AG04450 (cell line): ENCODE measurements around the gene GLT6D1. TPM values are rescaled to one million over a fixed set of nuclear protein-coding genes. Genes with fewer than 3 reads are reported as not detected.
"Not testable (repeated sequence)": the region's sequence is repeated elsewhere in the genome, so short reads cannot be mapped to it uniquely, and the experiment has no call there.

Experiments used
- CTCF ChIA-PET: fragments of 300-600, 350-600 bp; formaldehyde crosslinking; extraction: SDS; loops from one replicate; lab custom pipeline; 2022; ENCODE audit warnings: antibody characterized with exemption, inconsistent platforms; lab: Charles Lee
- POLR2A ChIA-PET: fragments of 350-600 bp; formaldehyde crosslinking; extraction: SDS; loops from one replicate; lab custom pipeline; 2021; ENCODE audit warnings: antibody characterized with exemption, inconsistent platforms; lab: Yijun Ruan, JAX
- DNase-seq: peaks from one replicate; pipeline ENCODE4 v3.0.0-alpha.2; 2011; ENCODE audit warnings: low read depth, low spot score
- H3K27ac ChIP-seq: one replicate; pipeline ENCODE4 v1.5.1; 2012; ENCODE audit warnings: low read depth, low read length, control low read depth
- H3K27me3 ChIP-seq: one replicate; pipeline ENCODE4 v1.6.0; 2012; ENCODE audit warnings: low read length; ENCODE audit not compliant: control insufficient read depth, insufficient read depth
- H3K4me3 ChIP-seq: 2 replicates; pipeline ENCODE4 v1.5.1; 2011; ENCODE audit warnings: mild to moderate bottlenecking, low read depth, low read length, control low read depth
- H3K9me3 ChIP-seq: 2 replicates; pipeline ENCODE4 v1.5.1; 2012; ENCODE audit warnings: low read length; ENCODE audit not compliant: control insufficient read depth, insufficient read depth
- polyA plus RNA-seq: library from polyadenylated mRNA; depleted of rRNA; stranded (reverse); fragments of >200 nt; gene quantifications from 2 replicates; pipeline ENCODE4 v1.2.3, GENCODE V29; 2011
- TF ChIP-seq, protein P1 (sequence below): IDR thresholded peaks from 2 replicates; pipeline ENCODE4 v1.5.1; 2011; ENCODE audit warnings: low read depth, low read length, control low read depth, inconsistent platforms

Gene GLT6D1
- polyA plus RNA-seq, 1 experiment: not detected

GRCh38 chr9:135674977-135675376, 35.6 kb upstream of the GLT6D1 start:
- CTCF ChIA-PET: no interaction called here
- POLR2A ChIA-PET: no interaction called here
- H3K4me3 ChIP-seq: no peak overlapping the region
- TF ChIP-seq, protein P1, sequence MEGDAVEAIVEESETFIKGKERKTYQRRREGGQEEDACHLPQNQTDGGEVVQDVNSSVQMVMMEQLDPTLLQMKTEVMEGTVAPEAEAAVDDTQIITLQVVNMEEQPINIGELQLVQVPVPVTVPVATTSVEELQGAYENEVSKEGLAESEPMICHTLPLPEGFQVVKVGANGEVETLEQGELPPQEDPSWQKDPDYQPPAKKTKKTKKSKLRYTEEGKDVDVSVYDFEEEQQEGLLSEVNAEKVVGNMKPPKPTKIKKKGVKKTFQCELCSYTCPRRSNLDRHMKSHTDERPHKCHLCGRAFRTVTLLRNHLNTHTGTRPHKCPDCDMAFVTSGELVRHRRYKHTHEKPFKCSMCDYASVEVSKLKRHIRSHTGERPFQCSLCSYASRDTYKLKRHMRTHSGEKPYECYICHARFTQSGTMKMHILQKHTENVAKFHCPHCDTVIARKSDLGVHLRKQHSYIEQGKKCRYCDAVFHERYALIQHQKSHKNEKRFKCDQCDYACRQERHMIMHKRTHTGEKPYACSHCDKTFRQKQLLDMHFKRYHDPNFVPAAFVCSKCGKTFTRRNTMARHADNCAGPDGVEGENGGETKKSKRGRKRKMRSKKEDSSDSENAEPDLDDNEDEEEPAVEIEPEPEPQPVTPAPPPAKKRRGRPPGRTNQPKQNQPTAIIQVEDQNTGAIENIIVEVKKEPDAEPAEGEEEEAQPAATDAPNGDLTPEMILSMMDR: no peak
- H3K27ac ChIP-seq: no peak overlapping the region
- H3K9me3 ChIP-seq: peaks cover 9% of the 10 kb centered on the region; the same call in 1 of the 2 replicates
- no peaks in the 10 kb centered on the region for H3K27me3 ChIP-seq
- no peak for DNase-seq

DNA sequence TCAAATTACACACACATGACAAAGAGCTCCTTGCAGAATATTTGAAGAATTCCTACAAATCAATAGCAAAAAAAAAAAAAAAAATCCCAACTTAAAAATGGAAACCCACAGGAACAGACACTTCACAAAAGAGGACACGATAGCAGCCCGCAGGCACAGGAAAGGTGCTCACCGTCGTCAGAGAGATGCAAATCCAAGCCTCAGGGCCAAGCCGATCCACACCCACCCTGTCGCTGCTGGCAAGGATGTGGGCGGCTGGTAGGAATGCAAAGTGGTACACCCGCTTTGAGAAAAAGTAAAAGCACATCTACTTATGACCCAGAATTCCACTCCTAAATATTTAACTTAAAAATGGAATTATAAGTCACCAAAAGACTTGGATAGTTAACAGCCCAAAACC, 34.6 kb upstream of the GLT6D1 start:
- DNase-seq: no peak
- Histone ChIP-seq H3K27me3 (no peaks in the 10 kb centered on the region), H3K4me3 (no peak overlapping the region), H3K27ac (no peak overlapping the region), H3K9me3 (peaks cover 14% of the 10 kb centered on the region; the same call in 1 of the 2 replicates)
- TF ChIP-seq, protein P1: no peak
- POLR2A ChIA-PET: no interaction called here
- CTCF ChIA-PET: no interaction called here

DNA sequence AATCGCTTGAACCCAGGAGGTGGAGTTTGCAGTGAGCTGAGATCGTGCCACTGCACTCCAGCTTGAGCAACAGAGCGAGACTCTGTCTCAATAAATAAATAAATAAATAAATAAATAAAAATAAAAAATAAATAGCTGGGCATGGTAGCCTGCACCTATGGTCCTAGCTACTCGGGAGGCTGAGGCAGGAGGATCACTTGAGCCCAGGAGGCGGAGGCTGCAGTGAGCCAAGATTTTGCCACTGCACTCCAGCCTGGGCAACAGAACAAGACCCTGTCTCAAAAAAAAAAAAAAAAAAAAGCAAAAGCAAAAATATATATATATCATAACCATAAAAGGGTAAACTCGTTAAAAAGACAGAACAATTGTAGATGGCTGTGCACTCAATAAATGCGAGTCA, 33.4 kb upstream of the GLT6D1 start:
- POLR2A ChIA-PET, H3K4me3 ChIP-seq, CTCF ChIA-PET, H3K27ac ChIP-seq, H3K27me3 ChIP-seq, DNase-seq: not testable (repeated sequence)
- H3K9me3 ChIP-seq: peaks cover 14% of the 10 kb centered on the region; the same call in 1 of the 2 replicates

DNA sequence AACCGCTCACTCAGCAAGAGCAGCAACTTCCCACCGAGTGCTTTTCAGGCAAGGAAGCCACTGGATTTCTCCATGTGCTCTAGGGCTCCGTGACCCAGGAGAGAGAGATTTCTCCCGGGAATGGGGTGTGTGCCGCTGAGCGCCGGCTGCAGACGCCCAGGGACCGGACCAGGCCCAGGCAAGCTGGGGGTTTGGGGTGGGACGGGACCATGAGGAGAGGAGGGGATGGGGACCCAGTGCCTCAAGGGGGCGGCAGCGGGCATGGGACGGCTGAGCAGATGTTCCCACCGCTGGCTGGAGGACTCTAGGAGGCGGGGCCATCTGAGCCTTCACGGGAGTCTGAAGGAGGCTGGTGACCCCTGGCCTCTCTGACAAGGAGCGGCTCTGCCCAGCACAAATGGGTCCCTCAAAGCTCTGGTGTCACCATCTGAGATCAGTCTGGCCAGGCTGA, 32.3 kb upstream of the GLT6D1 start:
- Histone ChIP-seq H3K4me3 (no peak overlapping the region), H3K9me3 (peaks cover 18% of the 10 kb centered on the region; the same call in 1 of the 2 replicates), H3K27ac (no peak overlapping the region), H3K27me3 (no peaks in the 10 kb centered on the region)
- POLR2A ChIA-PET: no interaction called here
- DNase-seq: no peak
- CTCF ChIA-PET: no interaction called here
- TF ChIP-seq, protein P1: no peak

DNA sequence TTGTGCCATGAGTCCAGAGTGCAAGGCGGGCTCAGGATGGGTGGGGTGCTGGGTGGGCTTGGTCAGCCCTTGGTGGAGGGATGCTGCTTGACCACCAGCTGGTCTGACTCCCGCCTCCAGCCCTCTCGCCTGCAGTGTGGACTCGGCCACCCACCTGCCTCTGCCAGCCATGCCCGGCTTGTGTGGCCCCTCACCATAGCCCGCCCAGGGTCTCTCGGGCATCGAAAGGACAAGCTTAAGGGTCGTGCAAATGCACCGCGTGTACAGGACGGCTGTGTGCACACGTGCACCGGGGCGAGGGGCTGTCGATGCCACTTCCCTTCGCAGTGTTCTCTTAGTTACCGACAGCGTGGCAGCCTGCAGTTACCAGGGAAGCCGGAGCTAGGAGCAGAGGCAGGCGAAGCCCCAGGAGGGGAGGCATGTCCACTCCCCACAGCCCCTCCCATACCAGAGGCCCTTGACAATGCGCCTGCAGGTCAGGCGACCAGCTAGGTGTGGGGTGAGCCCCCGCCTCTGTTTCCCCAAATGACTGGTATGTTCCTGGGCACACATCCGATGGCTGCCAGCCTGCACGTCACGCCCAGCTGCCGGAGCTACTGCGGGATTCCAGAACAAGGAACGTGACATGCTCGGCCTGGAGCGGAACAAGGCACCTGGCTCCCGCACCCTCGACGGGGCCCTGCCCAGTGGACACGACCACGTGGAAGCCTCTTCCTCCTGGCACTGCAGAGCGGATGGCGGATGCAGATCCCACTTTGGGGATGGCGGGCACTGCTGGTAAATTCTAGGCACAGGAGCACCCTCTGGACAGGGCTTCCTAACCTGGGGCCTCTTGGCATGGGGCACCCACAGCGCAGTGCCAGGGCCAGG, 31.6 kb upstream of the GLT6D1 start:
- Histone ChIP-seq H3K9me3 (peaks cover 18% of the 10 kb centered on the region; the same call in 1 of the 2 replicates), H3K4me3 (no peak overlapping the region), H3K27ac (no peak overlapping the region), H3K27me3 (no peaks in the 10 kb centered on the region)
- TF ChIP-seq, protein P1: no peak
- CTCF ChIA-PET: no interaction called here
- no peak for DNase-seq
- POLR2A ChIA-PET: no interaction called here
